Activated naive CD4-positive, alpha-beta T cell treated with anti-CD3 and anti-CD28 coated beads, Interleukin-2, amount 50 U/mL, for 16 hours (primary cell): ENCODE data around the gene PIP5K1C.
A peak's percentile ranks its signal among the peaks of the same experiment; 100 is the strongest.

Source experiments
- DNase-seq: peaks from one replicate; pipeline ENCODE4 v3.0.0-alpha.2; 2020

Gene PIP5K1C

GRCh38 chr19:3693025-3693925 is 7.0 kb downstream of the PIP5K1C start:
- DNase-seq = no peak

GRCh38 chr19:3692141-3693024 is 7.9 kb downstream of the PIP5K1C start:
- DNase-seq = peak; percentile 58

- no peak for DNase-seq
These were observed 8.5 kb downstream of the PIP5K1C start for GRCh38 chr19:3691726-3692125.

GRCh38 chr19:3691372-3691716 is 8.9 kb downstream of the PIP5K1C start:
- no peak for DNase-seq

- DNase-seq = no peak
These were observed 9.5 kb downstream of the PIP5K1C start for GRCh38 chr19:3690551-3691371.

- DNase-seq = peak; percentile 49
These were observed 12.2 kb downstream of the PIP5K1C start for GRCh38 chr19:3687774-3688706.

GRCh38 chr19:3687393-3687773 is 12.9 kb downstream of the PIP5K1C start:
- no peak for DNase-seq

GRCh38 chr19:3684817-3685410 is 15.4 kb downstream of the PIP5K1C start:
- no peak for DNase-seq

- DNase-seq = no peak
These were observed 16.0 kb downstream of the PIP5K1C start for GRCh38 chr19:3684054-3684816.

GRCh38 chr19:3683405-3684053 is 16.7 kb downstream of the PIP5K1C start:
- no peak for DNase-seq

- no peak for DNase-seq
These were observed 17.4 kb downstream of the PIP5K1C start for GRCh38 chr19:3682741-3683404.

GRCh38 chr19:3682286-3682685 is 18.0 kb downstream of the PIP5K1C start:
- no peak for DNase-seq

GRCh38 chr19:3680939-3681338 is 19.3 kb downstream of the PIP5K1C start:
- DNase-seq = no peak

GRCh38 chr19:3679581-3679980 is 20.7 kb downstream of the PIP5K1C start:
- DNase-seq = no peak

- no peak for DNase-seq
These were observed 21.1 kb downstream of the PIP5K1C start for GRCh38 chr19:3679138-3679537.

GRCh38 chr19:3678188-3678587 is 22.1 kb downstream of the PIP5K1C start:
- DNase-seq = no peak

- DNase-seq = no peak
These were observed 25.3 kb downstream of the PIP5K1C start for GRCh38 chr19:3674784-3675543.
